Neural progenitor cell (in vitro differentiated cells): ENCODE measurements around the gene ADAM23.

Experiments
- CTCF ChIP-seq: fragments of 200-600 bp; sonication (generic); IDR thresholded peaks from 2 replicates; pipeline ENCODE4 v1.5.1; 2017; ENCODE audit warnings: antibody characterized with exemption, mild to moderate bottlenecking
- EZH2 ChIP-seq: fragments of 200-600 bp; sonication (generic); IDR thresholded peaks from 2 replicates; pipeline ENCODE4 v1.6.1; 2017; ENCODE audit warnings: antibody characterized with exemption, mild to moderate bottlenecking, moderate library complexity
- EZH2phosphoT487 ChIP-seq: fragments of 200-600 bp; sonication (generic); IDR thresholded peaks from 2 replicates; pipeline ENCODE4 v1.6.1; 2017; ENCODE audit warnings: antibody characterized with exemption

DNA sequence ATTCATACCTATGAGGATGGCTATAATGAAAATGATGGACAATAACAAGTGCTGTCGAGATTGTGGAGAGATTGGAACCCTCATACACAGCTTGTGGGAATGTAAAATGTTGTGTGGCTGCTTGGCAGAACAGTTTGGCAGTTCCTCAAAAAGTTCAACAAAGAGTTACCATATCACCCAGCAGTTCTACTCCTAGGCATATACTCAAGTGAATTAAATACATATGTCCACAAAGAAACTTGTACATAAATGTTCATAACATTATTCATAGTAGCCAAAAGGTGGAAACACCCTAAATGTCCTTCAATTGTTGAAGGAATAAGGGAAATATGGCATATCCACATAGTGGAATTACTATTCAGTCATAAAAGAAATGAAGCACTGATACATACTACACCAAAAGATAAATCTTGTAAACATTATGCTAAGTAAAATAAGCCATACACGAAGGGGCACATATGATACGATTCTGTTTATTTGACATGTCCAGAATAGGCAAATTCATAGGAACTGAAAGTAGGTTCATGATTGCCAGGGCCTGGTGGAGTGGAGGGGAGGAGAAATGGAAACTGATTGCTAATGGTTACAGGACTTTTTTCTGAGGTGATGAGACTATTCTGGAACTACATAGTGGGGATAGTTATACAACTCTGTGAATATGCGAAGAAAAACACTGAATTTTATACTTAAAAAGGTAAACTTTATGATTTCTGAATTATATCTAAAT lies 92.1 kb downstream of the ADAM23 start:
- TF ChIP-seq CTCF (no peak), EZH2 (no peak), EZH2phosphoT487 (no peak)
